WTC11 (cell line): ENCODE results near the gene CLEC3B. TPM values are rescaled to one million over a fixed set of nuclear protein-coding genes. Genes with fewer than 3 reads are reported as not detected.

Experiments used
- ATAC-seq: fragments of 200-7000 bp; cut with Tn5 transposase; 2 replicates; pipeline ENCODE4 v1.10.0; 2021; ENCODE audit warnings: mild to moderate bottlenecking, moderate library complexity
- CTCF ChIA-PET: fragments of 300-600 bp; sonication (Branson Sonifier 250); formaldehyde crosslinking; loops from one replicate; lab custom pipeline; 2021; ENCODE audit warnings: antibody characterized with exemption; lab: Charles Lee
- POLR2A ChIA-PET: fragments of 350-600 bp; sonication (Branson Sonifier 250); formaldehyde crosslinking; loops from one replicate; lab custom pipeline; 2021; ENCODE audit warnings: antibody characterized with exemption; lab: Charles Lee
- DNase-seq: peaks from one replicate; pipeline ENCODE4 v3.0.0; 2021; ENCODE audit warnings: low spot score
- H3K27ac Mint-ChIP-seq: 2 replicates; pipeline ENCODE4 v1.8.0; 2021; ENCODE audit warnings: mixed read lengths
- H3K27me3 Mint-ChIP-seq: 2 replicates; pipeline ENCODE4 v1.8.0; 2021; ENCODE audit warnings: low read depth, mild to moderate bottlenecking, moderate library complexity, mixed read lengths
- H3K36me3 Mint-ChIP-seq: 2 replicates; pipeline ENCODE4 v1.8.0; 2021; ENCODE audit warnings: mixed read lengths
- H3K4me1 Mint-ChIP-seq: 2 replicates; pipeline ENCODE4 v1.8.0; 2022; ENCODE audit warnings: mixed read lengths
- H3K4me3 Mint-ChIP-seq: 2 replicates; pipeline ENCODE4 v1.8.0; 2021; ENCODE audit warnings: mild to moderate bottlenecking, moderate library complexity, mixed read lengths
- H3K9me3 Mint-ChIP-seq: 2 replicates; pipeline ENCODE4 v1.8.0; 2021; ENCODE audit warnings: mixed read lengths
- AFF4 ChIP-seq: sonication (generic); formaldehyde crosslinking; IDR thresholded peaks from 2 replicates; pipeline ENCODE4 v1.8.1; 2023; ENCODE audit warnings: mild to moderate bottlenecking, missing genetic modification reagents, borderline replicate concordance
- ATF2 ChIP-seq: sonication (generic); formaldehyde crosslinking; IDR thresholded peaks from 2 replicates; pipeline ENCODE4 v1.8.1; 2022; ENCODE audit warnings: low read depth, missing genetic modification reagents, borderline replicate concordance
- CREM ChIP-seq: sonication (generic); formaldehyde crosslinking; IDR thresholded peaks from 2 replicates; pipeline ENCODE4 v1.8.1; 2022; ENCODE audit warnings: mild to moderate bottlenecking, missing genetic modification reagents, moderate library complexity
- ETV6 ChIP-seq: sonication (generic); formaldehyde crosslinking; IDR thresholded peaks from 2 replicates; pipeline ENCODE4 v1.8.1; 2022; ENCODE audit warnings: mild to moderate bottlenecking, missing genetic modification reagents
- GRHL2 ChIP-seq: fragments of 250-450 bp; sonication (Bioruptor Pico); IDR thresholded peaks from 2 replicates; pipeline ENCODE4 v1.8.0; 2022; ENCODE audit warnings: mild to moderate bottlenecking, moderate library complexity; ENCODE audit not compliant: insufficient replicate concordance, severe bottlenecking
- IRF1 ChIP-seq: sonication (generic); formaldehyde crosslinking; IDR thresholded peaks from 2 replicates; pipeline ENCODE4 v1.8.0; 2023; ENCODE audit warnings: missing genetic modification reagents
- IRF2 ChIP-seq: sonication (generic); formaldehyde crosslinking; IDR thresholded peaks from 2 replicates; pipeline ENCODE4 v1.8.0; 2022; ENCODE audit warnings: low read depth, missing genetic modification reagents, borderline replicate concordance
- NR2C2 ChIP-seq: sonication (generic); formaldehyde crosslinking; IDR thresholded peaks from 2 replicates; pipeline ENCODE4 v1.8.0; 2022; ENCODE audit warnings: mild to moderate bottlenecking, missing genetic modification reagents
- NR3C1 ChIP-seq: sonication (generic); formaldehyde crosslinking; conservative IDR thresholded peaks from 2 replicates; pipeline ENCODE4 v1.8.1; 2023; ENCODE audit warnings: low read depth, mild to moderate bottlenecking, missing genetic modification reagents
- PRDM15 ChIP-seq: sonication (generic); formaldehyde crosslinking; IDR thresholded peaks from 2 replicates; pipeline ENCODE4 v1.8.0; 2022; ENCODE audit warnings: missing genetic modification reagents
- PRRX2 ChIP-seq: fragments of 250-450 bp; sonication (Bioruptor Pico); IDR thresholded peaks from 2 replicates; pipeline ENCODE4 v1.8.0; 2021; ENCODE audit warnings: mild to moderate bottlenecking
- SMAD3 ChIP-seq: sonication (generic); formaldehyde crosslinking; IDR thresholded peaks from 2 replicates; pipeline ENCODE4 v1.8.0; 2022; ENCODE audit warnings: missing genetic modification reagents, mild to moderate bottlenecking, borderline replicate concordance
- TP53 ChIP-seq: sonication (generic); formaldehyde crosslinking; IDR thresholded peaks from 2 replicates; pipeline ENCODE4 v1.8.1; 2023; ENCODE audit warnings: mild to moderate bottlenecking, missing genetic modification reagents
- total RNA-seq: library from RNA; stranded (reverse); gene quantifications from 3 replicates; pipeline ENCODE4 v1.2.3, GENCODE V29; 2021
- TF ChIP-seq, protein P1 (sequence below): fragments of 250-450 bp; sonication (Bioruptor Pico); IDR thresholded peaks from 2 replicates; pipeline ENCODE4 v1.8.0; 2021; ENCODE audit warnings: mild to moderate bottlenecking
- TF ChIP-seq, protein P2 (sequence below): fragments of 250-450 bp; sonication (Bioruptor Pico); IDR thresholded peaks from 2 replicates; pipeline ENCODE4 v1.9.0; 2021; ENCODE audit warnings: moderate library complexity, mild to moderate bottlenecking, inconsistent platforms, borderline replicate concordance
- TF ChIP-seq, protein P3 (sequence below): fragments of 250-450 bp; sonication (Bioruptor Pico); IDR thresholded peaks from 2 replicates; pipeline ENCODE4 v2.1.2; 2022; ENCODE audit warnings: mild to moderate bottlenecking, moderate library complexity

CLEC3B gene
- total RNA-seq, 1 experiment from 2014 or later: 0.81 TPM

DNA sequence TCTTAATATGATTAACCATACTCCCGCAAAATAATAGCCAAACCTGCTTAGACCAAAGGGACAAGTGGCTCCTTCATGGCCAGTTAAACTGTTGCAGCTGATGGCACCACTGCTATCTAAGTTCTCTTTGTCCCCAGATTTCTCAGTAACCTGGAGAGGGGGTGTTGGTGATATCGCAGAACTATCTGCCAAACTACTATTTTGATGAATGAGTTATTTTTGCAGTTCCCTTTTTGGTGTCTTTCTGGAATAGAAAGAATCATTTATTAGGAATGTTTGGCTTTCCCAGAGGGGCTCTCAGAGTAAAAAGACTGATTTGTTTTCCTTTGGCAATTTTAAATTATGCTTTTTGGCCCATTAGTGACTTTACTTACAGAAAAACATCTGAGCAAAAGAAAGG lies 33.0 kb downstream of the CLEC3B start:
- no peaks in the 10 kb centered on the region for H3K36me3 Mint-ChIP-seq
- ChIA-PET CTCF (no interaction called here), POLR2A (no interaction called here)
- no peaks in the 10 kb centered on the region for H3K9me3 Mint-ChIP-seq
- no peak for DNase-seq
- no peak overlapping the region for H3K4me3 Mint-ChIP-seq
- TF ChIP-seq NR2C2 (CRISPR knock-in tag) (no peak), ETV6 (no peak), CREM (no peak), NR3C1 (no peak), IRF2 (CRISPR knock-in tag) (no peak), AFF4 (CRISPR knock-in tag) (no peak), PRDM15 (CRISPR knock-in tag) (no peak), GRHL2 (CRISPR knock-in tag) (no peak), SMAD3 (CRISPR knock-in tag) (no peak), TP53 (CRISPR knock-in tag) (no peak), ATF2 (CRISPR knock-in tag) (no peak), IRF1 (CRISPR knock-in tag) (no peak), PRRX2 (no peak)
- TF ChIP-seq, protein P1, sequence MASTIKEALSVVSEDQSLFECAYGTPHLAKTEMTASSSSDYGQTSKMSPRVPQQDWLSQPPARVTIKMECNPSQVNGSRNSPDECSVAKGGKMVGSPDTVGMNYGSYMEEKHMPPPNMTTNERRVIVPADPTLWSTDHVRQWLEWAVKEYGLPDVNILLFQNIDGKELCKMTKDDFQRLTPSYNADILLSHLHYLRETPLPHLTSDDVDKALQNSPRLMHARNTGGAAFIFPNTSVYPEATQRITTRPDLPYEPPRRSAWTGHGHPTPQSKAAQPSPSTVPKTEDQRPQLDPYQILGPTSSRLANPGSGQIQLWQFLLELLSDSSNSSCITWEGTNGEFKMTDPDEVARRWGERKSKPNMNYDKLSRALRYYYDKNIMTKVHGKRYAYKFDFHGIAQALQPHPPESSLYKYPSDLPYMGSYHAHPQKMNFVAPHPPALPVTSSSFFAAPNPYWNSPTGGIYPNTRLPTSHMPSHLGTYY: no peak
- TF ChIP-seq, protein P2, sequence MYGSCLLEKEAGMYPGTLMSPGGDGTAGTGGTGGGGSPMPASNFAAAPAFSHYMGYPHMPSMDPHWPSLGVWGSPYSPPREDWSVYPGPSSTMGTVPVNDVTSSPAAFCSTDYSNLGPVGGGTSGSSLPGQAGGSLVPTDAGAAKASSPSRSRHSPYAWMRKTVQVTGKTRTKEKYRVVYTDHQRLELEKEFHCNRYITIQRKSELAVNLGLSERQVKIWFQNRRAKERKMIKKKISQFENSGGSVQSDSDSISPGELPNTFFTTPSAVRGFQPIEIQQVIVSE (CRISPR knock-in tag): no peak
- TF ChIP-seq, protein P3, sequence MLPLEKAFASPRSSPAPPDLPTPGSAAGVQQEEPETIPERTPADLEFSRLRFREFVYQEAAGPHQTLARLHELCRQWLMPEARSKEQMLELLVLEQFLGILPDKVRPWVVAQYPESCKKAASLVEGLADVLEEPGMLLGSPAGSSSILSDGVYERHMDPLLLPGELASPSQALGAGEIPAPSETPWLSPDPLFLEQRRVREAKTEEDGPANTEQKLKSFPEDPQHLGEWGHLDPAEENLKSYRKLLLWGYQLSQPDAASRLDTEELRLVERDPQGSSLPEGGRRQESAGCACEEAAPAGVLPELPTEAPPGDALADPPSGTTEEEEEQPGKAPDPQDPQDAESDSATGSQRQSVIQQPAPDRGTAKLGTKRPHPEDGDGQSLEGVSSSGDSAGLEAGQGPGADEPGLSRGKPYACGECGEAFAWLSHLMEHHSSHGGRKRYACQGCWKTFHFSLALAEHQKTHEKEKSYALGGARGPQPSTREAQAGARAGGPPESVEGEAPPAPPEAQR: no peak
- H3K27me3 Mint-ChIP-seq: peaks cover 86% of the 10 kb centered on the region
- peaks cover 24% of the 10 kb centered on the region for H3K4me1 Mint-ChIP-seq
- ATAC-seq: no peak
- H3K27ac Mint-ChIP-seq: no peak overlapping the region
